SK-N-MC (cell line): Measurements from ENCODE around the gene IRS1.

Source experiments
- EZH2 ChIP-seq: fragments of 200-600 bp; sonication (generic); IDR thresholded peaks from one replicate; pipeline ENCODE4 v1.6.1; 2017; ENCODE audit warnings: antibody characterized with exemption
- FOXP2 ChIP-seq: optimal IDR thresholded peaks from 2 replicates; pipeline ENCODE3; 2011; ENCODE audit warnings: mild to moderate bottlenecking, moderate library complexity; ENCODE audit not compliant: insufficient read depth; ENCODE audit errors: extremely low read length, control extremely low read depth
- POLR2AphosphoS5 ChIP-seq: IDR thresholded peaks from 2 replicates; pipeline ENCODE4 v1.6.1; 2012; ENCODE audit warnings: mild to moderate bottlenecking, low read depth, low read length, borderline replicate concordance

DNA sequence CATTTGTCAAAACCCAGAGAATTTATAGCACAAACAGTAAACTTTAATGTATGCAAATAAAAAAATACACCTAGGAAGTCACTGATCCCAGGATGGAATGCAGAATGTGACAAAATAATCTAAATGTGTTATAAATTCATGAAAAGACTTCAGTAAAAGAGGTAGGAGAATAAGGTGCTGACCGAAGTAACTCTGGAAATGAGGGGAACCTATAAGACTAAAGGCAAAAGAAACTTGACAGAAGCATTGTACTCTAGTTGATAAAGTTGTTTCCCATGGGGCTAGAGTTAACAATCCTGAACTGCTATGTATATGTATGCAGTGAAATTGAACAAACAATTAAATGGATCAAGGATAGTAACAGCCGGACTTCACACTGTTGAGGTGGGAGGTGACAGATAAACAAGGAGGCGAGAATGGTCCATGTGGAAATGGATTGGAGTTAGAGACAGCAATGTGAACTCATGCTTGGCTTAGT, 24.5 kb downstream of the IRS1 start:
- TF ChIP-seq EZH2: no peak
- no peak for TF ChIP-seq POLR2AphosphoS5
- TF ChIP-seq FOXP2: no peak
